Activated naive CD4-positive, alpha-beta T cell treated with anti-CD3 and anti-CD28 coated beads, Interleukin-2, amount 50 U/mL, for 72 hours (primary cell): Measurements from ENCODE around the gene IL4I1. TPM values are rescaled to one million over a fixed set of nuclear protein-coding genes. Genes with fewer than 3 reads are reported as not detected.

Experiments
- ATAC-seq, 2 donors: fragments of 150-1000 bp; cut with Tn5 transposase; 2 replicates each; pipeline ENCODE4 v1.10.0; 2021; ENCODE audit warnings: mild to moderate bottlenecking in 2 of 2, moderate library complexity in 2 of 2
- DNase-seq, 2 donors: peaks; one replicate each; pipeline ENCODE4 v3.0.0; 2021 to 2022; ENCODE audit warnings: low spot score in 2 of 2
- H3K27ac Mint-ChIP-seq, 2 donors: one replicate each; pipeline ENCODE4 v1.8.0; 2022; ENCODE audit warnings: mild to moderate bottlenecking in 2 of 2, mixed read lengths in 2 of 2
- H3K36me3 Mint-ChIP-seq, 2 donors: one replicate each; pipeline ENCODE4 v1.8.0; 2022; ENCODE audit warnings: mixed read lengths in 2 of 2
- H3K9me3 Mint-ChIP-seq, 2 donors: one replicate each; pipeline ENCODE4 v1.8.0; 2022; ENCODE audit warnings: mixed read lengths in 2 of 2
- total RNA-seq, 2 donors: library from RNA; stranded (reverse); gene quantifications; one replicate each; pipeline ENCODE4 v1.2.3, GENCODE V29; 2022

The IL4I1 gene
- total RNA-seq, 2 donors from 2014 or later = 6.3 to 11.1 TPM

DNA sequence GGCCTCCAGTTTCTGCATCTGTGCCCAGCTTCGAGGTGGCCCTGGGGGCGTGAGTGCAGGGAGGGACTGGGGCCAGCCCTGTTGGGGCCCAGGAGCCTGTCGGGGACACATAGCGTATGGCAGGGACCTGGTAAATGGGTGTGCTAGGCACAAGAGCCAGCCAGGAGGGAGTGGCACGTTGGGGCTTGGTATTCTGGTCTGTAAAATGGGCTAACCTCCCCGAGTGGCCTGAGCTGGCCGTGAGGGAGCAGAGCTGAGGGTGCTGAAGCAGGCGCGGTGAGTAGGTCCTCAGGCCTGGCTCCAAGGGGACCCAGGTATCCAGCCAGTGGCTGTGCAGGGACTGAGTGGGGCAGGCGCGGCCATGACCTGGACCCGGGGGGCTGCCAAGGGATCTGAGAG is 41.4 kb downstream of the IL4I1 start:
- ATAC-seq (no peak), DNase-seq (no peak)
- Mint-ChIP-seq H3K36me3 (peaks cover under 1 to 12% of the 10 kb centered on the region in 2 donors), H3K27ac (peak overlapping the region; percentile 77 to 89), H3K9me3 (no peaks in the 10 kb centered on the region)

DNA sequence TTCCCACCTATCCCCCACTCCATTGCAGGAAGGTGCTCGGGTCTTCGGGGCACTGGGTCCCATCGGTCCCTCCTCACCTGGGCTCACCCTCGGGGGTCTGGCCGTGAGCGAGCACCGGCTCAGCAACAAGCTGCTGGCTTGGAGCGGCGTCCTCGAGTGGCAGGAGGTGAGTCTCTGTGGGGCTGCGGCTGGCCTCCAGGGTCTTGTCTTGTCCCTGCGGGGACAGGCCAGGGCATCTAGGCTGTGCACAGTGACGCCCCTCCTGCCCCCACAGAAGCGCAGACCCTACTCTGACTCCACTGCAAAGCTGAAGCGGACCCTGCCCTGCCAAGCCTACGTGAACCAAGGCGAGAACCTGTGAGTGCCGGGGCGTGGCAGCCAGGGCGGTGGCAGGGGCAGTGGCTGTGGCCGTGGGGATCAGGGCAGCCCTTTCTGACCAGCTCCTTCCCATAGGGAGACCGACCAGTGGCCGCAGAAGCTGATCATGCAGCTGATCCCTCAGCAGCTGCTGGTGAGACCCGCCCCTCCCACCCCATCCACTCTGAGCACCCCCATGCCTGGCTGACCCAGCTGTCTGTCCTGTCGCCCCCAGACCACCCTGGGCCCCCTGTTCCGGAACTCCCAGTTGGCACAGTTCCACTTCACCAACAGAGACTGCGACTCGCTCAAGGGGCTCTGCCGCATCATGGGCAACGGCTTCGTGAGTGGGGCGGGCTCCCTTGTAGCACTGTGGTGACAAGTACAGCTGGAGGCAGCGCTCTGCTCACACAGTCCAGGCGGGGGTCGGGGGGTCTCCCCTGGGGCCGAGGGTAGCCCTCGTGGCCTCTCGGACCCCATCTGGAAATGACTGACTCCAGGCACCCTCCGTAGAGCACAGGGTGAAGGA is 42.1 kb downstream of the IL4I1 start:
- H3K36me3 Mint-ChIP-seq = peaks cover 6 to 16% of the 10 kb centered on the region in 2 donors
- peak overlapping the region in 1 of 2 donors; percentile 77 for H3K27ac Mint-ChIP-seq
- DNase-seq (no peak), ATAC-seq (no peak)
- H3K9me3 Mint-ChIP-seq = peaks cover 6% of the 10 kb centered on the region in 2 donors

DNA sequence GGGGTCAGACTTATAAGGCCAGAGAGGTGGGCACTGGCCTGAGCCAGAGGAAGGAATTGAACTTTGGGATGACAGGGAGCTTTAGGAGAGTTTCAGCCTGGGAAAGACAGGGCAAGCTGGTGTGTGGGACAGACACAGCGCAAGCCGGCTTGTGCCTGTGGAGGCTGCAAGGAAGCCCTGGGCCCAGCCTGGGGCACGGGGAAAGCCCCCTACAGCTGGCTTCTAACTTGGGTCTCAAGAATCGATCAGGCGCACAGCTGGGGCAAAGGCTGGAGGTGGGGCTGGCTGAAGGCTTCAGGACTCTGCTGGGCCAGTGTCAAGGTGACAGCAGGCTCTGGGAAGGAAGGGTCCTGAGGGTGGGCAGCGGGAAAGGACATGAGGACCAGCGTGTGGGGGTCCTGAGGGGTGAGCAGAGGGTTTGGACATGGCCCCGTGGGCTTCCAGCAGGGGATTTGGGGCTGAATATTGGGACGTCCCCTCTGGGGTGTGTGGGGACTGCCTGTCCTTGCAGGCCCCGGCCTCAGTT is 42.8 kb downstream of the IL4I1 start:
- ATAC-seq (no peak), DNase-seq (no peak)
- no peak overlapping the region for H3K27ac Mint-ChIP-seq
- H3K9me3 Mint-ChIP-seq = peaks cover 6 to 10% of the 10 kb centered on the region in 2 donors
- peaks cover 11 to 16% of the 10 kb centered on the region in 2 donors for H3K36me3 Mint-ChIP-seq

DNA sequence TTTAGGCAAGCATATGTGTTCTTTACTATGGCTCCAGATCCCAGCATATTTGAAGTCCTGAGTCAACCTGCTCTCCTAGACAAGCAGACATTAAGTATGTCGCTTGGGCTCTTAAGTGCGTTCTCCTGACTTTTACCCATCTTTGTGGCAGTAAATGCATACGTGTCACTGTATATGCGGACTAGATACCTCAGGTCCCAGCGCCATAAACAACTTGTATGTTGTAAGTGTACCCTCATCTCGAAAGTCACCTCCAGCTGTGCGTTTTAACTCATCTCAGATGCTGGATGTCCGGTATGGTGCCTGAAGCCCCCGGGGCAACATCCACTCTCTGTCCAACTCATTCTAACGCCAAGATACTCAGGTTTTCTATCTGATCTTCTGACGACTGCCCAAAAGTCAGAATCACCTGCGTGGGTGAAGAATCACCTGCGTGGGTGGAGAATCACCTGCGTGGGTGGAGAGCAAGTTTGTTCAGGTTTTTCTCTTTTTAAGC is 44.0 kb downstream of the IL4I1 start:
- ATAC-seq (no peak), DNase-seq (no peak)
- peaks cover 16% of the 10 kb centered on the region in 2 donors for H3K36me3 Mint-ChIP-seq
- H3K27ac Mint-ChIP-seq = peak overlapping the region; percentile 23 to 72
- H3K9me3 Mint-ChIP-seq = peaks cover 6 to 12% of the 10 kb centered on the region in 2 donors

DNA sequence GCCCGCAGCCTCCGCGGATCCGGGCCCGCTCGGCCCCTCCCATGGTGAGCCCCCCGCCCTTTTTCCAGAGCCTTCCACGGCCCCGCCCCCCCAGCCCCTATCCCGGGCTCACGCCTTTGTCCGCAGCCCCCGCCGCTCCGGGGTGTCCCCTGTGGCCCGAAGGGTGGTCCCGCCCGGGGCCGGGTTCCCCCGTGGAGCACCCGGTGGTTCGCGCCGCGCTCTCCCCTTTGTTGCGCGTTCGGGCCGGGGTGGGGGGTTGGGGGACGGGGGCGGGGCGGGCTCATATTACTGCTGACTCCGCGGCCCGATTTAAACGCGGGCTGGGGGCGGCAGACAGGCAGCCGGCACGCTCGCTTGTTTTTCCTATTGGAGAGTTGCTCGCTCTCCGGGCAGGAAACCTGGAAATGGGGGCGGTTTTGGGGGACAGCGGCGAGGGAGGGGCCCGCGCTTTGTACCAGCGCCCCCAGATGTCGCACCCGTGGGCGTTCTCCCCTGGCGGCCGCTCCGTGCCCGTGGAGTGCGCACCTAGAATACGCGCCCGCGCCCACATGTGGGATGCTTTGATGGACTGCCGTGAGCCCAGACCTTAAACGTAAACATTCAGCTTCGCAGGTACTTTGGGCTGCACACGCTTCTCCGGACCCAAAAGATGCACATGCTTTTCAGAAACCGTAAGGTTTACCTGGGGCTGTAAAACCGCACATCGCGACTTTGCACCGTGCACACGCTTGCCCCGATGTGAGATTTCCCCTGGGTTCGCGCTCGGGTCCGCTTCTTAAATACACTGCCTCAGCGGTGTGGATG is 45.0 kb downstream of the IL4I1 start:
- ATAC-seq (peak in 1 of 2 donors; percentile 1), DNase-seq (no peak)
- H3K36me3 Mint-ChIP-seq = peaks cover 16% of the 10 kb centered on the region in 2 donors
- peak overlapping the region; percentile 23 to 91 for H3K27ac Mint-ChIP-seq
- peaks cover 6 to 12% of the 10 kb centered on the region in 2 donors for H3K9me3 Mint-ChIP-seq

DNA sequence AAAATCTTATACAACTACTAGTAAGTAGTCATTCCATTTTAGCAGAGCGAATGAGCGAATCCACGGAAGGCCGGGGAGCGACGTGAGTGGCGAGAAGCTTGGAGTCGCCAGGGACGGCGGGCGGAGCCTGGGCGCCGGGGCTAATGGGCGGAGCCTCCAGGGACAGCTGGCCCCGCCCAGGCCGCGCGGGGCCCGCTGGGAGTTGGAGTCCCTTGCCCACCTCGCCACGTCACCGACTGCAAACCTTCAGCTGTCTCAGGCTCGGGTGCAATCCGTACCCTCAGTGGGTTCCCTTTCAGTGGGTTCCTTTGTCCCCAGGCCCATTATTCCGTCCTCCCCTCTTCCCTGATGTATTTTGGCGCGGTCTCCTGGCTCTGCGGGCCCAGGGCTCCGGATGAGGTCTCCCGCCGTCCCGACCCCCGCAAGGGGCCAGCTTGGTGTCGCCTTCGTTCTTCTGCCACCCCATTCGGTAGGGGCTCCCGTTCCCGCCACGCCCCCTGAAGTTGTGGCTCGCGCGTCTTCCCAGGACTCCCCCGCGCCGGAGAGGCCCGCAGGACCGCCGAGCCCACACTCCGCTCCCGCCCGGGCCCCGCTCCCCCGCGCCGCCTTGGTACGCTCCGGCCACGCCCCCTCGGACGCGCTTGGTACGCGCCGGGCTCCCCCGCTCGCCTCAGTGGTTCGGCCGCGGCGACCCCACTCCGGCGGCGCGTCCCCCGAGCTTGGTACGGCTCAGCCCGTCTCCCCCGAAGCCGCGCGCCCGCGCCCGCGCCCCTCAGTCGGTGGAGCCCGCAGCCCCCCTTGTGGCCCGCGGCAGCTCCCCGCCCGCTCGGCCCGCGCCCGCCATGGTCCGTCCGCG is 46.0 kb downstream of the IL4I1 start, which contains the start of gene PTOV1:
TSS of gene PTOV1 (plus strand) at position 673 of the 856 bp plus-strand sequence.
- ATAC-seq = peak; percentile 90 to 91
- H3K9me3 Mint-ChIP-seq = peaks cover 6 to 12% of the 10 kb centered on the region in 2 donors

DNA sequence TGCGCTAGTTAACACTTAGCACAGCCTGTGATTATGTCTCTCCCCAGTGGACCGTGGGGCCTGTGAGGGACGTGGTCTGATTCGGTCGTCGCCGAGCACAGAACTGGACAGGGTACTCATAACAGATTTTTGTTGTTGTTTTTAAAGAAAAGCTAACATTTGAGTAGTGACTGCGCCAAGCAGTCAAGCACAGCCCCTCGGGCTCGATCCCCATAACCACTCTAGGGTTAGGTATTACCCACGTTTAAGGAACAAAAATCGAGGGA is 46.5 kb downstream of the IL4I1 start:
- no peak for ATAC-seq
- Mint-ChIP-seq H3K27ac (peak overlapping the region; percentile 93 to 97), H3K36me3 (peaks cover 16% of the 10 kb centered on the region in 2 donors), H3K9me3 (peaks cover 6 to 12% of the 10 kb centered on the region in 2 donors)
- DNase-seq = no peak

More for the DNA sequence above, 46.0 kb downstream of the IL4I1 start, which contains the start of gene PTOV1:
- H3K27ac Mint-ChIP-seq = peak within 1 kb of the TSS; percentile 93 to 97
- peak; percentile 90 to 96 for DNase-seq
- H3K36me3 Mint-ChIP-seq = peaks cover 16% of the 10 kb centered on the region in 2 donors

DNA sequence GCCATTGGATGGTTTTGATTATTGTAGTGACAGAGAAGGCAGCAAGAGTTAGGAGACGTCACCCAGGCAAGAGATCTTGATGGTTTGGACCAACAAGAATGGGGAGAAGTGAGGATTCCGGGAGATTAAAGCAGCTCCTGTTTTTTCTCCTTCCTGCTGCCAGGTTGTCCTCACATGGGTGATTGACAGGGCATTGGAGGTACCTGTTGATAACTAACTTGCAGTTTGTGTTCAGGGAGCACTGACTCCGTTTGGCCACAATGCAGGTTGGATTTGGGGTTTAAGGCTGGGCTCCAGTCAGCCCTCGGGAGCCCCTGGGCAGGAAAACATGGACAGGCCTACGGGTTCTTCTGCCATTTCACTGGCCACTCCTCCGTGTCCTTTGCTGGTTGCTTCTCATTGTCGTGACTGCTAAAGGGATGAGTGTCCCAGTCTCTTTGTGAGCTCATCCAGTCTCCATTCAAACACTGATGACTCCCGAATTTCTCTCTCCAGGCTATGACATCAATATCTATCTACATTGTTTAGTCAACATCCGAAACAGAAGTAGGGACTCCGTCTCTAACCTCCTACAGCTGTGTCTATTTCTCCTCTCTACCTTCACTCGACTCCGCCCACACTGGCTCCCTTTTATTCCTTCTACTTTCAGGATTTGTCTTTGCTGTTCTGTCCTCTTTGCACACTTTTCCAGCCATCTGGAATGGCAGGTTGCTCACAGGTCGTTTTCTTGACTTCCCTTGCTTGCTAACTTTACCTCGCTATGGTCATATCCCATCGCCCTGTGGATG is 47.1 kb downstream of the IL4I1 start:
- Mint-ChIP-seq H3K36me3 (peaks cover 16% of the 10 kb centered on the region in 2 donors), H3K9me3 (peaks cover 6 to 12% of the 10 kb centered on the region in 2 donors)
- ATAC-seq = no peak

DNA sequence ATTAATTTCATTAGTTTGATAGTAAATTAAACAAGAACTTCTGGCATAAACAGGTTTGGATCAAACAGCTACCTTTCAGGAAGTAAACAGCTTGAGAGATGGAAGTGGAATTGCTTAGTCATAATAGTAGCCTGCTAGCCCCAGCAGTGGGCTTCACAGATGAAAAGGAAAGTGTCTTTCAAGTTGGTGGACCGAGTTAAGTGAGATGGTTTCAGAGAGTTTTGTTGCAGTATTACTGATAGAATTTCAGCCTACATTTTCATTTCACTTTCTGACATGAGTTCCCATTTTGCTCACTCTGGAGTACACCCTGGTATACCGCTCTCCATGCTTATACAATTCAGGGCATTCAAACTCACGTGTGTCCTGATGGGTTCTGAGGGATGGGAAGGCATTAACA is 47.7 kb downstream of the IL4I1 start:
- Mint-ChIP-seq H3K9me3 (peaks cover 6 to 12% of the 10 kb centered on the region in 2 donors), H3K27ac (peak overlapping the region in 1 of 2 donors; percentile 70), H3K36me3 (peaks cover 16% of the 10 kb centered on the region in 2 donors)
- DNase-seq (no peak), ATAC-seq (peak in 1 of 2 donors; percentile 3)

More for the DNA sequence above, 47.1 kb downstream of the IL4I1 start:
- DNase-seq = no peak
- peak overlapping the region; percentile 93 to 97 for H3K27ac Mint-ChIP-seq

DNA sequence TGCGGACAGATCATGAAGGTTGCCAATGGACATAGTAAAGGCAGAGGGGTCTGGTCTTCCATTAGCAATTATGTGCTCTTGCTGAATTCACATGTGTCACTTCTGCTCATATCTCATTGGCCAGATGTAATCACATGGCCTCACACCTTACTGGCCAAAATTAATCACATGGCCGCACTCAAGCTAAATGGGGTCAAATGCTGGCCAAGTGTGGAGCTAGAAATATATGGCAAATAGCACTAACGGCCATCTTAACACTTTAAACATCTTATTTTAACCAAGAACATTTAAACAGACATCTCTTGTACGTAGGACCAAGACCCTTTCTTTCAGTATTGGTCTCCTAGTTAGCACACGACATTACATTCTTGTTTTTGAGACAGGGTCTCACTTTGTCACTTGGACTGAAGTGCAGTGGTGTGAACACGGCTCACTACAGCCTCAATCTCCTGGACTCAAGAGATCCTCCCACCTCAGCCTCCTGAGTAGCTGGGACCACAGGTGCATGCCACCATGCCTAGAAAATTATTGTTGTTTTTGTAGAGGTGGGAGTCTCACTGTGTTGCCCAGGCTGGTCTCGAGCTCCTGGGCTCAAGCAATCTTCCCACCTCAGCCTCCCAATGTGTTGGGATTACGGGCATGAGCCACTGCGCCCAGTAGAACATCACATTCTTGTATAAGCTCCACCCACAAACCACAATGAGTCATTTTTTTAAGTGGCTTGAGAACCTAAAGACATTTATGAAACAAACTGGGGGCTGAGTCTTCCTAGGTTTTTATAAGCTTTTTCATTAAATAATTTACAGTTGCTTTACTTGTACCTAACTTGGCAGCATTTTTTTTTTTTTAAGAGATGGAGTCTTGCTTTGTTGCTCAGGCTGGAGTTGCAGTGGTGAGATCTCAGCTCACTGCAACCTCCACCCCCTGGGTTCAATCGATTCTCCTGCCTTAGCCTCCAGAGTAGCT is 48.7 kb downstream of the IL4I1 start:
- ATAC-seq = peak in 1 of 2 donors; percentile 10
- no peak for DNase-seq
- H3K27ac Mint-ChIP-seq = no peak overlapping the region
- peaks cover 6 to 12% of the 10 kb centered on the region in 2 donors for H3K9me3 Mint-ChIP-seq
- peaks cover 16% of the 10 kb centered on the region in 2 donors for H3K36me3 Mint-ChIP-seq

DNA sequence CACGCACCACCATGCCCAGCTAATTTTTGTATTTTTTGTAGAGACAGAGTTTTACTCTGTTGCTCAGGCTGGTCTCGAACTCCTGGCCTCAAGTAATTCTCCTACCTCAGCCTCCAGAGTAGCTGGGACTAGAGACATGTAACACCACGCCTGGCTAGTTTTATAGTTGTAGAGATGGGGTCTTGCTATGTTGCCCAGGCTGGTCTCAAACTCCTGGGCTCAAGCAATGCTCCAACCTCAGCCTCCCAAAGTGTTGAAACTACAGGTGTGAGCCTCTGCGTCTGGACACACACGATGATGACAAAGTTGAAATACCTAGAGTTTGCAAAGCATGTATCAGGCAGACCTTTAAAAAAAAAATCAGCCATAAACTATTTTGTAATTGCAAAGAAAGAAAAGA is 50.3 kb downstream of the IL4I1 start:
- peaks cover 5 to 16% of the 10 kb centered on the region in 2 donors for H3K36me3 Mint-ChIP-seq
- no peak overlapping the region for H3K27ac Mint-ChIP-seq
- DNase-seq (no peak), ATAC-seq (no peak)
- H3K9me3 Mint-ChIP-seq = peaks cover 6 to 12% of the 10 kb centered on the region in 2 donors

DNA sequence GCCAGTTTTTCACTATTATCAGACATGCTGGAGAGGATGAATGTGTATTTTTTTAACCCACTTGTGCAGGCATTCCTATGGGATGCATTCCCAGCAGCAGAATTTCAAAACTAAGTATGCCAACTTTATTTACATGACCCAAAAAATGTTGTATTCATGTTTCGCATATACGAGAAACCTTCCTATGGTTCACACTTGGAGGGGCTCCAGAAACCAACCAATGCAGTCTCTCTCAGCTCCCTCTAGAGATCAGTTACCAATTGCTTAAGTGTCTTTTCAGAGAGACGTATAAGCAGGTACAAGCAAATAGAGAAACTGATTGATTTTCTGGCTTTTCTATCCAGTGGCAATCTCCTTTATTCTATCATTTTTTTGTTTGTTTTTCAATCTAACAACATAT is 51.3 kb downstream of the IL4I1 start:
- no peak for DNase-seq
- Mint-ChIP-seq H3K27ac (peak overlapping the region in 1 of 2 donors; percentile 65), H3K9me3 (peaks cover 6 to 12% of the 10 kb centered on the region in 2 donors), H3K36me3 (peaks cover 5 to 19% of the 10 kb centered on the region in 2 donors)
- no peak for ATAC-seq

DNA sequence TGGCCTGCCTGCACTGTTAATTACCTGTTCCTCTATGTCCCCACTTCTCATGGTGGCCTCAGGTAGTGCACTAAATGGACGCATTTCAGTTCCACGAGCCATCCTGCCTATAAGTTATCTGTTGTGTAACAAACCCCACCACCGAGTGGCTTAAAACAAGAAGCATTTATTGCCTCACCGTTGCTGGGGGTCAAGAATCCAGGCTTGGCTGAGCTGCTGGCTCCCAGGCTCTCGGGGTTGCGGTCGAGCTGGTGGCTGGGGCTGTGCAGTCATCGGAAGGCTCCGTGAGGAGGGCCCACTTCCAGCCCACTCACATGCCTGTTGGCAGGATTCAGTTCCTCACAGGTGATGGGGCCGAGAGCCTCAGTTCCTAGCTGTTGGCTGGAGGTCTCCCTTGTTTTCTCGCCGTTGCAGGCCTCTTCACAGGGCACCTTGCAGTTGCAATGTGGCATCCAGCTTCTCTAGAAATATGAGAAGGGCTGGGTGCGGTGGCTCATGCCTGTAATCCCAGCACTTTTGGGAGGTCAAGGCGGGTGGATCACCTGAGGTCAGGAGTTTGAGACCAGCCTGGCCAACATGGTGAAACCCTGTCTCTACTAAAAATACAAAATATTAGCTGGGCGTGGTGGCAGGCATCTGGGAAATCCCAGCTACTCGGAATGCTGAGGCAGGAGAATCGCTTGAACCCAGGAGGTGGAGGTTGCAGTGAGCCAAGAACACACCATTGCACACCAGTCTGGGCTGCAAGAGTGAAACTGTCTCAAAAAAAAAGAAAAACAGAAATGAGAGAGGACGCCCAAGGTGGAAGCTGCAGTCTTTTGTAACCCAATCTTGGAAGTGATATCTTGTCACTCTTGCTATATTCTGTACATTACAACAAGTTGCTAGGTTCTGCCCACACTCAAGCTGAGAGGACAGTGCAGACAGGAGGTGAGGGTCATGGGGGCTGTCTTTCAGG is 52.3 kb downstream of the IL4I1 start:
- ATAC-seq = no peak
- no peak for DNase-seq
- H3K27ac Mint-ChIP-seq = no peak overlapping the region
- peaks cover 0 to 7% of the 10 kb centered on the region in 2 donors for H3K9me3 Mint-ChIP-seq
- peaks cover 0 to 15% of the 10 kb centered on the region in 2 donors for H3K36me3 Mint-ChIP-seq
